HG02981 (cell line): ENCODE measurements around the gene EIF4E2.
"Not testable (repeated sequence)": the region's sequence is repeated elsewhere in the genome, so short reads cannot be mapped to it uniquely, and the experiment has no call there.

Source experiments
- ATAC-seq: cut with Tn5 transposase; IDR thresholded peaks from one replicate; pipeline ENCODE4 v1.9.1; 2021; ENCODE audit warnings: mild to moderate bottlenecking, moderate library complexity; ENCODE audit not compliant: unreplicated experiment

Gene EIF4E2

DNA sequence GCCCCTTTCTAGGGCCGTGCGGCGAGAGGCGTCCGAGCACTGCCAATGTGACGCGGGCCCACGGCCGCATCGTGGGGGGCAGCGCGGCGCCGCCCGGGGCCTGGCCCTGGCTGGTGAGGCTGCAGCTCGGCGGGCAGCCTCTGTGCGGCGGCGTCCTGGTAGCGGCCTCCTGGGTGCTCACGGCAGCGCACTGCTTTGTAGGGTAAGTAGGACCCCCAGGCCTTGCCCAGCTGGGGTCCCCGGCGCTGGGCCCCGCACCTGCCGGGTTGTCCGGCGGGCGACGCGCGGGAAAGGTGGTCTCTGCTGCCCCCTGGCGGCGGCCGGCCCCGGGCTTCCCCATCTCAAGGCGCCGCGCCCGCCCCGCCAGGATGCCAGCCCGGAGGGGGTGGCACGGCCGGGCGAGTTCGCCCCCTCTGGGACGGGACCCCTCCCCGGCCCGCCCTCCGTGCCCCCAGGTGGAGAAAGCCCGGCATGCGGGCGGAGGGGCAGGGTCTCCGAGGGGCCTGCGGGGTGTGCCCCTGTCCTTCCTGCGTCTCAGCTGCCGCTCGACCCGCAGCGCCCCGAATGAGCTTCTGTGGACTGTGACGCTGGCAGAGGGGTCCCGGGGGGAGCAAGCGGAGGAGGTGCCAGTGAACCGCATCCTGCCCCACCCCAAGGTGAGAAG is 28.4 kb upstream of the EIF4E2 start:
- no peak for ATAC-seq

DNA sequence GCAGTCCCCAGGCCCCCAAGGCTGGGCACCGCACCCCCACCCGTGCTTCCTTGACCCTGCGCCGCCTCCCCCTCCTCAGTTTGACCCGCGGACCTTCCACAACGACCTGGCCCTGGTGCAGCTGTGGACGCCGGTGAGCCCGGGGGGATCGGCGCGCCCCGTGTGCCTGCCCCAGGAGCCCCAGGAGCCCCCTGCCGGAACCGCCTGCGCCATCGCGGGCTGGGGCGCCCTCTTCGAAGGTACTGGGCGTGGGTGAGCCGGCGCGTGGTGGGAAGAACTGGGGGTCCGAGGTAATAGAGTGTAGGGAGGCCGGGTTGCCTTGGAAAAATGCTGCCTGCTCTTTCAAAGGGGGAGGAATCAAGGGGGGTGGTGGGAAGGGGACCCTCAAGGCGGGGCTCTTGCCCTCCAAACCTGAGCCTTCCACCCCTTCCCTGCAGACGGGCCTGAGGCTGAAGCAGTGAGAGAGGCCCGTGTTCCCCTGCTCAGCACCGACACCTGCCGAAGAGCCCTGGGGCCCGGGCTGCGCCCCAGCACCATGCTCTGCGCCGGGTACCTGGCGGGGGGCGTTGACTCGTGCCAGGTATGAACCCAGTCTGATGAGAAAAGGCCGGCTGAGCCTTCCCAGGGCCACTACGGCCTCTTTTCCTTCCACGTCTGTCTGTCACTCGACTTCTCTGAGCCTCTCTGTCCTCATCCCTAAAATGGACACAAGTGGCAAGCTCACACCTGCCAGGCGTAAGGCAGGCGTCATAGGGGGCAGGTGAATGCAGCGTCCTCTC is 27.7 kb upstream of the EIF4E2 start:
- ATAC-seq: no peak

DNA sequence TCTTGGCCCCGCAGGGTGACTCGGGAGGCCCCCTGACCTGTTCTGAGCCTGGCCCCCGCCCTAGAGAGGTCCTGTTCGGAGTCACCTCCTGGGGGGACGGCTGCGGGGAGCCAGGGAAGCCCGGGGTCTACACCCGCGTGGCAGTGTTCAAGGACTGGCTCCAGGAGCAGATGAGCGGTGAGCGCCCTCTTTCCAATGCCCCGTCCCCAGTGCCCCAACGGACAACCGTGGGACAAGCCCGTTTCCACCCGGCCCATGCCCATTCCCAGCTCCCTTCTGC is 27.1 kb upstream of the EIF4E2 start:
- ATAC-seq: no peak

DNA sequence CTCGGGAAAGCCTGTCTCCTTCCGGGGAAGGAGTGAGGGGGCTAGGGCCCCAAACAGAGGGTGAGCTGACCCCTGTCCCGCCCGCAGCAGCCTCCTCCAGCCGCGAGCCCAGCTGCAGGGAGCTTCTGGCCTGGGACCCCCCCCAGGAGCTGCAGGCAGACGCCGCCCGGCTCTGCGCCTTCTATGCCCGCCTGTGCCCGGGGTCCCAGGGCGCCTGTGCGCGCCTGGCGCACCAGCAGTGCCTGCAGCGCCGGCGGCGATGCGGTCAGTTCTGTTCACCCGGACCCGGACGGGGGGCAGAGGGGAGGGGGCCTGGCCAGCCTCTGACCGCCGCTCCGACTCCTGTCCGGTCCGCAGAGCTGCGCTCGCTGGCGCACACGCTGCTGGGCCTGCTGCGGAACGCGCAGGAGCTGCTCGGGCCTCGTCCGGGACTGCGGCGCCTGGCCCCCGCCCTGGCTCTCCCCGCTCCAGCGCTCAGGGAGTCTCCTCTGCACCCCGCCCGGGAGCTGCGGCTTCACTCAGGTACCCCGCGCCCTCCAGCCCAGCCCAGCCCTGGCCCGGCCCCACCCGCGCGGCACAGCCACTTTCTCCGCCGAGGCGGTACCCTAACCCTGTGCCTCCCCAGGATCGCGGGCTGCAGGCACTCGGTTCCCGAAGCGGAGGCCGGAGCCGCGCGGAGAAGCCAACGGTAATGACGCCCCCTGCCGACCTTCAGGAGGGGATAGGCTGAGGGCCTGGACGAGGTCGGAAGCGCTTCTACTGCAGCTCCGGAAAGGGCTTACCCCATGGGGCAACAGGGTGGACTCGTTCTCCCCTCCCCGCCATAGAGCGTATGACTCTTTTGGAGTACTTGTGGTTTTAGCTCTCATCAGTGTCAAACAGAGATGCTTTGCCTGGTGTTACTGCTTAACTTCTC is 26.5 kb upstream of the EIF4E2 start:
- ATAC-seq: no peak

DNA sequence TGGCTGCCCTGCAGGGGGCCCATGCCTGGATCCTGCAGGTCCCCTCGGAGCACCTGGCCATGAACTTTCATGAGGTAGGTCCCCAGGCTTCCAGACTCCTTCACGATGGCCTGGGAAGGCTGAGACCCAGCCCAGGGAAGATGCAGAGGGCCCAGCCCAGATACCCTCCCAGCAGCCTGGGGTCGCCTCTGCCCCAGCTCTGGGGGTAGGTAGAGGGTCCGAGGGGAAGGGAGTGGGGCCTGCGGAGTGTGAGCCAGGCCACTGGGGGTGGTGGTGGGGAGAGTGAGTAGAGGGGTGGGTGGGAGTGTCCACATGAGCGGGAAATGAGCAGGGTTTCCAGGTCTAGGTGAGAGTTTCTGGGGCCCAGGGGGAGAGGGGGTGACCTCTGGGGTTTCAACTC is 25.7 kb upstream of the EIF4E2 start:
- ATAC-seq: no peak

DNA sequence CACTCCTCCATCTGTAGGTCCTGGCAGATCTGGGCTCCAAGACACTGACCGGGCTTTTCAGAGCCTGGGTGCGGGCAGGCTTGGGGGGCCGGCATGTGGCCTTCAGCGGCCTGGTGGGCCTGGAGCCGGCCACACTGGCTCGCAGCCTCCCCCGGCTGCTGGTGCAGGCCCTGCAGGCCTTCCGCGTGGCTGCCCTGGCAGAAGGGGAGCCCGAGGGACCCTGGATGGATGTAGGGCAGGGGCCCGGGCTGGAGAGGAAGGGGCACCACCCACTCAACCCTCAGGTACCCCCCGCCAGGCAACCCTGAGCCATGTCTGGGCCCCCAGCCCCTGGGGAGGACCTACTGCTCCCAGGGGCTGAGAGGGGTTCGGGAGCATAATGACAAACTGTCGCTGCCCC is 25.3 kb upstream of the EIF4E2 start:
- no peak for ATAC-seq

DNA sequence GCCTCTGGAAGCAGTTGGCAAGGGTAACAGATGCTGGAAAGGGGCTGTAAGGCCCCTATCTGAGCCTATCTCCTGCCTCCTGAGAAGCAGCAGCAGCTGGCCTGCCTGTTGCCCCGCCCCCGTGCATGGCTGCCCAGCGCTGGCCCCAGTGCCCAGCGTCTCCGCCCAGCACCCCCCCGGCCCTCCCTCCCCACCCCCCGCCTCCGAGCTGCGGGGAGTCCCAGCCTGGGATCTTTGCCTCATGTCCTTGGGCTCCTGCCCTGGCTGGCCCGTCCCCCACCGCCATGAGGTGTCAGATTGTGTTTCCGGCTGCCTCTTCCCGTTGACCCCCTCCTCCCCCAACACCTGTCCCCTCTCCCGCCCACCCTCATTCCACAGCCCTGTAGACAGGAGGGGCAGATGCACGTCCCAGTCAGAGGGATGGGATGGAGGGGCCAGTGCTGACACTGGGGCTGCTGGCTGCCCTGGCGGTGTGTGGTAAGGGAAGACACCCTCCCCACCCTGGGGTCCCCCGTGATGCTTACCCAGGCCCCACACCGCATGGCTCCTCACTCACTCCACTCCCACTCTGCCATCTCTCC is 24.6 kb upstream of the EIF4E2 start, which contains the start of gene CHRND:
Gene CHRND, plus strand, starts transcription at position 370 of the 581 bp plus-strand sequence. Its CDS starts 56 bp downstream, at position 426.
- ATAC-seq: no peak

DNA sequence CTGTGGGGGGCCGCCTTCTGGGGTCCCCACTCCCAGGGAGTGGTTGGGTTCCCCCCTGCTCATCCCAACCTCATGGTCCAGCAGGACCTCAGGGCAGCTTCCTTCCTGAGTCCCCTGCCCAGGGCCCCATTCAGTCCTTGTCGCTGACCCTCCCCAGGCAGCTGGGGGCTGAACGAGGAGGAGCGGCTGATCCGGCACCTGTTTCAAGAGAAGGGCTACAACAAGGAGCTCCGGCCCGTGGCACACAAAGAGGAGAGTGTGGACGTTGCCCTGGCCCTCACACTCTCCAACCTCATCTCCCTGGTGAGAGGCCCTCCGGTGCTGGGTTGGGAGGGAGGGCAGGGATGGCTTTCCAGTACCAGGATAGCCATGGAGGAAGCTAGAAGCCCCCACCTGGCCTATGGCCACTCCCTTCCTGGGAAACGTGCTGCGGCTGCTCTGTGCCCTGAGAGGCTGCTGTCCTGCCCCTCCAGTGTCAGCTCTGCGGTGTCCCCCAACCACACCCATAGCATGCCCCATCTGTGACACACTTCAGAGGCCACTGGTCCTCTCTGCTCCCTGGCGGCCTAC is 24.0 kb upstream of the EIF4E2 start:
- ATAC-seq: no peak

DNA sequence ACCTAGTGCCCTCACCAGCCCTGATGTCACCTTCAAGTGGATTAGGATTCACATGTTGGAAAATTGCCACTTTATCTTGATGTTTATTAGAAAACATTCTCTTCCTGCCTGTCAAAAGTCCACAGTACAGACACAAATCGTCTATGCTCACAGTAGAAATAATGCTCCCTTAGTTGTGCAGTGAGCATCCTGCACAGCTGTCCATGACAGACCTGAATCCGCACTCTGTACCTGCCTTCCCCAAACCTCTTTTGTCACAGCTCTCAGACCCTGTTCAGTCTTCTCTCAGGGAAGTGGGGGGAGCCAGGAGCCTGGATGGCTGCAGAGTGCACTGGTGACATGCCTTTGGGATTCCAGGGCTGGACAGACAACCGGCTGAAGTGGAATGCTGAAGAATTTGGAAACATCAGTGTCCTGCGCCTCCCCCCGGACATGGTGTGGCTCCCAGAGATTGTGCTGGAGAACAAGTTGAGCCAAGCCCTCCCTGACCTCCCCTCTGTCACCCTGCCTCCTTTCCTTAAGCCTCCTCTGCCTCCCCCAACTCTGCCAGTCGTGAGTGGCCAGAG is 22.5 kb upstream of the EIF4E2 start:
- ATAC-seq: no peak

DNA sequence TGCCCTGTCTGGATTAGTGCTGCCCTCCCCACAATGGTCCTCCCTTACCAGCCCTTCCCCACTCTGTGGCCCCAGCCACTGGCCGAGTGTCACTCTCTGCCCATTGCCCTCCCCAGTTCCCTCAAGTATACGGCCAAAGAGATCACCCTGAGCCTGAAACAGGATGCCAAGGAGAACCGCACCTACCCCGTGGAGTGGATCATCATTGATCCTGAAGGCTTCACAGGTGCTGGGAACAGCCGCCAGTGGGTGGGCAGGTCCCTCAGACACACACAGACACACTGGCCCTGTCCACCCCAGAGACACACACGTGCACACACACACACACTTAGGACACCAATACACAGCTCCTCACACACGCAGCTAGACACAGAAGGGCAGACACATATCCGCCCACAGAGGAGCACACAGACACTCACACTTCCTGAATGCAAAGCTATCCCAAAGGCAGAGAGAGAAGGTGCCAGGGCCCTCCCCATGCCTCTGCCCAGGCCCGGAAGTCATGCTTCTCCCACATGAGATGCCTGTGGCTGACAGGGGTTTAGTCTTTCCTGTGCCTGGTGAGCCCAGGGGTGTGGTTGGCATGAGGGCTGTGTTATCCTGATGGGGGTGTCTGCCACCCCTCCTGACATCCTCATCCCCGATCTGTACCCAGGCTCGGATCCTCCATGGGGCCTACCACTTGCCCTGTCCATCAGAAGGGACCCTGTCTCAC is 21.6 kb upstream of the EIF4E2 start:
- ATAC-seq: no peak

DNA sequence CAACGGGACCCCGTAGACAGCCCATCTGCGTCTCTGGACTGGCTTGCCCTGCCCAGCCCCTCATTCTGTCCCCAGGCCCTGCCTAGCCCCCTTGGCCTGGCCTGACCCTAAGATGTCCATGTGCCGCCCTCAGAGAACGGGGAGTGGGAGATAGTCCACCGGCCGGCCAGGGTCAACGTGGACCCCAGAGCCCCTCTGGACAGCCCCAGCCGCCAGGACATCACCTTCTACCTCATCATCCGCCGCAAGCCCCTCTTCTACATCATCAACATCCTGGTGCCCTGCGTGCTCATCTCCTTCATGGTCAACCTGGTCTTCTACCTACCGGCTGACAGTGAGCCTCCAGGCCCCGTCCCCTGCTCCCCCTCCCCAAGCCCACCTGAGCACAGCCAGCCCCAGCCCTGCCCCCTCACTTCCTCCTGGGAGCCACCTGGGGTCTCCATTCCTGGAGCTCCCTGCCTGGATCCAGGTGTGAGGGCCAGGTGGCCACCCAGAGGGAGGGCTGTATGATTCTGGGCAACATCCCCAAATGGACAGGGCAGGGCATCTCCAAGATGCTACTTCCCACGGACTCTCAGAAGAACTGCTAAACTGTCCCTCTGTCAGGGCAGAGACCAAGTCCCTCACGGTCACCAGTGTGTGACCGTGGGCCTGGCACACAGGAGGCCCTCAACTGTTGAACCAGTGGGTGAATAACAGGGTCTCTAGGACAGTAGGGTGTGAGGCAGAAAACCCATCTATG is 20.5 kb upstream of the EIF4E2 start:
- ATAC-seq: no peak

DNA sequence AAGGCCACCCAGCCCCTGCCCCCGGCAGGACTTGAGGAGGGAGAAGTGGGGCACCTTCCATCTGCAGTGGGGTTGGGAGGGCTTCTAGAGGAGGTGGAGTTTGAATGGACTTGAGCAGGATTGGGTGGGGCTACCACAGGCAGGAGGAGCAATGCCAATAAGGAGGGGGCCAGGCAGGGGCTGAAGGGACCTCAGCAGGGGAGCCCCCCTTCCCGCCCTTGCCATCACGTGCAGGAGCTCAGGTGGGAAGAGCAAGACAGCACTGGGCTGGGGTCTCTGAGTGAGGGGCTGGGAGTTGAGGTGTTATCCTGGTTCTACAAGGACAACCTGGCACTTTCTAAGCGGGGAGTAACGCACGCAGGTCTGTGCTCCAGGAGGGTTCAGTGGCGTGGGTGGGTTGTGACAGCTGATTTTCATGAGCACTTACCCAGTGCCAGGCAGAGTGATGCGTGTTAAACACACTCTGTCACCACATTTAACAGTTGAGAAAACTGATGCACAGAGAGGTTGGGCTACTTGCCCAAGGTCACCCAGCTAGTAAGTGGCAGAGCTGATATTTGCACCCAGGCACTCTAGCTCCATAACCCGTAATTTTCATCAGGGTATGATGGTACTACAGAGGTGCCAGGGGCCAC is 19.7 kb upstream of the EIF4E2 start:
- ATAC-seq: no peak

DNA sequence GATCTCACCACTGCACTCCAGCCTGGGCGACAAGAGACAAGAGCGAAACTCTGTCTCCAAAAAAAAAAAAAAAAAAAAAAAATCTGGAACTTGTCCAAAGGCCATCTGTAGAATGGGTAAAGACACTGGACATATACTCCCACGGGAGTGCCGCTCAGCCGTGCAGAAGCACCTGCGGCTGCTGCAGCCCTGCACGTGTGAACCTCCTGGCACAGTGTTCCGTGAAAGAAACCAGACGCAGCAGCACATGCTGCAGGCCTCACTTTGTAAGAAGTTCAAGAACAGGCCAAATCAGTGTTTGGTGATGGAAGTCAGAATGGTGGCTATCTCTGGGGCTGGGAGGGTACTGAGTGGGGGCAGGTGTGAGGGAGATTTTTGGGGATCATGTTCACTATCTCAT is 18.1 kb upstream of the EIF4E2 start:
- ATAC-seq: no peak

DNA sequence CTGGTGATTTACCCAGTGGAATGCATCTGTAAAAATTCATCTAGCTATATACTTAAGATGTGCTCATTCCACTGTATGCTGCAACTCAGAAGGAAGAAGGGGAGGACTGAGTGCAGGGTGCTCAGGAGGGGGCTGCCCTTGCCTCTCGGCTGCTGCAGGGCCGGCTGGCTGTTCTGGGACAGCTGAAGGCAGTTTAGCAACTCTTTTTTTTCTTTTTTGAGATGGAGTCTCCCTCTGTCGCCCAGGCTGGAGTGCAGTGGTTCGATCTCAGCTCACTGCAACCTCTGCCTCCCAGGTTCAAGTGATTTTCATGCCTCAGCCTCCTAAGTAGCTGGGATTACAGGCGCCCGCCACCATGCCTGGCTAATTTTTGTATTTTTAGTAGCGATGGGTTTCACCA is 17.7 kb upstream of the EIF4E2 start:
- ATAC-seq: not testable (repeated sequence)

DNA sequence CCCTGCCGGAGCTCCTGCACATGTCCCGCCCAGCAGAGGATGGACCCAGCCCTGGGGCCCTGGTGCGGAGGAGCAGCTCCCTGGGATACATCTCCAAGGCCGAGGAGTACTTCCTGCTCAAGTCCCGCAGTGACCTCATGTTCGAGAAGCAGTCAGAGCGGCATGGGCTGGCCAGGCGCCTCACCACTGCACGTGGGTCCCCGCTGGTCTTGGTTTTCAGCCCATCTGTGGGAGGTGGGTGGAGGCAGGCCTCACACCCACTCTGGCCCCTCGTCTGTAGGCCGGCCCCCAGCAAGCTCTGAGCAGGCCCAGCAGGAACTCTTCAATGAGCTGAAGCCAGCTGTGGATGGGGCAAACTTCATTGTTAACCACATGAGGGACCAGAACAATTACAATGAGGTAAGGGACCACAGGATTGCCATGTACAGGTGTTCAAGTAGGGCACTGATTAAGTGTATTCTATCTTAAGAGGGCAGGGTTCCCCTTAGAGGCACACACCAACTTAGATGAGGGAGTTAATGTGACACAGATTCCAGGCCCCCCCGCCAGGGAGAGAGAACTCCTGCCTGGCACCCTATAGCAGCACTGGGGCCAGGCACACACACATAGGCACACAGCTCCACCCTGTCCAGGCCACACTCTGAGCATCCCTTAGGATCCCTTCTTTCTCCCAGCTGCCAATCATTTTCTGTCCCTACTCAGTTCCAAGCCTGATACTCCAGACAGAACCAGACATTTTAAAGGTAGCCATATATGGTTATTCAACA is 16.4 kb upstream of the EIF4E2 start:
- no peak for ATAC-seq

DNA sequence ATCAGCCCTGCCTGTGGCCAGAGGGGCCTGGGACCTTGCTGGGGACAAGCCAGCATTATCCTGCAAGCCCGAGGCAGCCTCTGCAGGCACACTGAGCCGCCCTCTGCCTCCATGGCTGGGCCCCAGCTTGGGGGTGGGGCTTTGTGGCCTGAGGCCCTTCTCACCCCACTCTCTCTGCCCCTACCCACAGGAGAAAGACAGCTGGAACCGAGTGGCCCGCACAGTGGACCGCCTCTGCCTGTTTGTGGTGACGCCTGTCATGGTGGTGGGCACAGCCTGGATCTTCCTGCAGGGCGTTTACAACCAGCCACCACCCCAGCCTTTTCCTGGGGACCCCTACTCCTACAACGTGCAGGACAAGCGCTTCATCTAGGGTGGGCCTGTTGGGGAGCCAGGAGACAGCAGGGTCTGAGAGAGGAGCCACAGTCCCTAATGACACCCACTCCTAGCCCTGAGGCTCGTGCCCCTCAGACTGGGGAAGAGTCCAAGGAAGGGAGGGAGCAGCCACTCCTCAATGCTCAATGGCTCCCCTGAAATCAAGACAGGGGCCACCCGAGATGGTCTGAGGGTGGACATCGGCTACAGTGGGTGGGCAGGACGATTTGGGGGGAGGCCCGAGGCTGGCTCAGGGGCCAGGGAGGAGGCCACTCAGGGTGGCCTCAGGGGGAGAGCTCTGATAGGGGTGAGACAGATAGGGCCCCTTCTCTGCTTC is 15.4 kb upstream of the EIF4E2 start:
- no peak for ATAC-seq

DNA sequence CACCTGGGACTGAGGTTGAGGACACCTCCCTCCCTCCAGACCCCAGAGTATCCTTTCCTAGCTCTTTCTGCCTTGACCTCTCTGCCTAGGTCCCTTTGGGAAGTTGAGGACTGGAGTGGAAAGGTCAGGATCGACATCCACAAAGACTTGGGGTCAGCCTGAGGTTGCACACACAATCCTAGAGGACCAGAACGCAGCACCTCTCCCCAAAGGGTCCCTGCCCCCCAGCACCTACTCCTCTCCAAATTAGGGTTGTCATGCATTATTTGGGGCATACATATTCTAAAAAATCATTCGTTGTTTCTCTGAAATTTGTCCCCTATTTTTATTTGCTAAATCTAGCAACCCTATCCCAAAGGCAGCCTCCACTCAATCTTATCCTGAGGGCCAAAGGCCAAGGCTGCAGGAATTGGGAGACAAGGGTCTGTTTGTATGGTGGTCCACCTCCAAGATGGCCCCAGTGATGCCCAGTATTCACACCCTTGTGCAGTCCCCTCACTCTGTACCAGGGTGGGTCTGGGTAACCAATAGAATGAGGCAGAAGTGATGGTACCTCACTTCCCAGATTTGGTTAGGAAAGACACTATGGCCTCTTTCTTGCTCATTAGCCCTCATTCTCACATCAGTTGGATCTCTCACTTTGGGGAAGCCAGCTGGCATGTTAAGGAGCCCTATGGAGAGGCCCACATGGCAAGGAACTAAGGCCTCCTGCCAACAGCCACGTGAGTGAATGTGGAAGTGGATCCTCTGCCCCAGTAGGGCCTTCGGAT is 14.5 kb upstream of the EIF4E2 start:
- no peak for ATAC-seq
